A549 (cell line): ENCODE results near the gene PRAMEF12.

Experiments used
- CHD4 ChIP-seq: fragments of 200-600 bp; sonication (generic); IDR thresholded peaks from 2 replicates; pipeline ENCODE4 v1.6.1; 2016; ENCODE audit warnings: antibody characterized with exemption, mild to moderate bottlenecking, borderline replicate concordance
- EP300 ChIP-seq, 2 experiments: fragments of >200 bp; sonication (Bioruptor Twin); formaldehyde crosslinking; IDR thresholded peaks; 2 replicates in 1 of 2; 3 replicates in 1 of 2; pipeline ENCODE4 v1.6.1; 2016 to 2017
- ESRRA ChIP-seq: fragments of 150-350 bp; IDR thresholded peaks from 2 replicates; pipeline ENCODE4 v1.6.1; 2014; ENCODE audit warnings: mild to moderate bottlenecking, low read length, borderline replicate concordance
- MYC ChIP-seq: IDR thresholded peaks from 2 replicates; pipeline ENCODE4 v1.6.1; 2012; ENCODE audit warnings: mild to moderate bottlenecking, inconsistent platforms, low read length, improper control_type of control experiment, borderline replicate concordance
- RAD21 ChIP-seq, 2 experiments: fragments of >200 bp in 1 of 2; sonication (Bioruptor Twin) in 1 of 2; formaldehyde crosslinking in 1 of 2; IDR thresholded peaks in 1 of 2; conservative IDR thresholded peaks in 1 of 2; 2 replicates in 1 of 2; 3 replicates in 1 of 2; pipeline ENCODE4 v1.6.1; 2012 to 2018; ENCODE audit warnings: inconsistent platforms in 1 of 2
- ZNF302 ChIP-seq: fragments of 250-450 bp; sonication (Bioruptor Pico); IDR thresholded peaks from 2 replicates; pipeline ENCODE4 v1.9.0; 2021; ENCODE audit warnings: inconsistent platforms, mild to moderate bottlenecking, moderate library complexity
- ZSCAN20 ChIP-seq: fragments of 250-450 bp; sonication (Bioruptor Pico); IDR thresholded peaks from 2 replicates; pipeline ENCODE4 v1.8.0; 2022; ENCODE audit warnings: mild to moderate bottlenecking, moderate library complexity
- TF ChIP-seq, protein P1 (sequence below): fragments of >200 bp; sonication (Bioruptor Twin); formaldehyde crosslinking; IDR thresholded peaks from 3 replicates; pipeline ENCODE4 v1.5.1; 2016
- TF ChIP-seq, protein P2 (sequence below): fragments of 200-600 bp; sonication (generic); IDR thresholded peaks from 2 replicates; pipeline ENCODE4 v1.6.1; 2016; ENCODE audit warnings: antibody characterized with exemption, mild to moderate bottlenecking, moderate library complexity
- TF ChIP-seq, protein P3 (sequence below): fragments of 250-450 bp; sonication (Bioruptor Pico); IDR thresholded peaks from 2 replicates; pipeline ENCODE4 v1.5.0; 2021; ENCODE audit warnings: mild to moderate bottlenecking, moderate library complexity, borderline replicate concordance
- TF ChIP-seq, protein P4 (sequence below): fragments of 150-350 bp; IDR thresholded peaks from 2 replicates; pipeline ENCODE4 v1.6.1; 2014; ENCODE audit warnings: low read depth, mild to moderate bottlenecking, low read length
- TF ChIP-seq, protein P5 (sequence below): fragments of 450-650 bp; IDR thresholded peaks from 2 replicates; pipeline ENCODE4 v1.6.1; 2014; ENCODE audit warnings: antibody characterized with exemption

DNA sequence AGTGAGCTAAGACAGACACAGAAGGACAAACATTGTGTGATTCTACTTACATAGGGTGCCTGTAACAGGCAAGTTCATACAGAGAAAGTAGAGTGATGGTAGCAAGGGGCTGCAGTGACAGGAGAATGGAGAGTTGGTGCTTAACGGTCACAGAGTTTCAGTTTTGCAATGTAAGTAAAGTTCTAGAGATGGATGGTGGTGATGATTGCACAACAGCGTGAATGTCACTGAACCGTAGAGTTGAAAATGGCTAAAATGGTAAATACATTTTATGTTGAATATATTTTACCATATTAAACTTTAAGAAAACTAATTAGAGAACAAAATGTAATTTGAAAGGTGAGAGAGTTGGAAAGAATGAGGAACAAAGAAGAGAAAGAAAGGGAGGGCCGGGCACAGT lies 18.8 kb upstream of the PRAMEF12 start:
- TF ChIP-seq, protein P1, sequence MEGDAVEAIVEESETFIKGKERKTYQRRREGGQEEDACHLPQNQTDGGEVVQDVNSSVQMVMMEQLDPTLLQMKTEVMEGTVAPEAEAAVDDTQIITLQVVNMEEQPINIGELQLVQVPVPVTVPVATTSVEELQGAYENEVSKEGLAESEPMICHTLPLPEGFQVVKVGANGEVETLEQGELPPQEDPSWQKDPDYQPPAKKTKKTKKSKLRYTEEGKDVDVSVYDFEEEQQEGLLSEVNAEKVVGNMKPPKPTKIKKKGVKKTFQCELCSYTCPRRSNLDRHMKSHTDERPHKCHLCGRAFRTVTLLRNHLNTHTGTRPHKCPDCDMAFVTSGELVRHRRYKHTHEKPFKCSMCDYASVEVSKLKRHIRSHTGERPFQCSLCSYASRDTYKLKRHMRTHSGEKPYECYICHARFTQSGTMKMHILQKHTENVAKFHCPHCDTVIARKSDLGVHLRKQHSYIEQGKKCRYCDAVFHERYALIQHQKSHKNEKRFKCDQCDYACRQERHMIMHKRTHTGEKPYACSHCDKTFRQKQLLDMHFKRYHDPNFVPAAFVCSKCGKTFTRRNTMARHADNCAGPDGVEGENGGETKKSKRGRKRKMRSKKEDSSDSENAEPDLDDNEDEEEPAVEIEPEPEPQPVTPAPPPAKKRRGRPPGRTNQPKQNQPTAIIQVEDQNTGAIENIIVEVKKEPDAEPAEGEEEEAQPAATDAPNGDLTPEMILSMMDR: no peak
- no peak for TF ChIP-seq EP300 (IDR thresholded peaks at IDR 0.05)
- TF ChIP-seq, protein P2, sequence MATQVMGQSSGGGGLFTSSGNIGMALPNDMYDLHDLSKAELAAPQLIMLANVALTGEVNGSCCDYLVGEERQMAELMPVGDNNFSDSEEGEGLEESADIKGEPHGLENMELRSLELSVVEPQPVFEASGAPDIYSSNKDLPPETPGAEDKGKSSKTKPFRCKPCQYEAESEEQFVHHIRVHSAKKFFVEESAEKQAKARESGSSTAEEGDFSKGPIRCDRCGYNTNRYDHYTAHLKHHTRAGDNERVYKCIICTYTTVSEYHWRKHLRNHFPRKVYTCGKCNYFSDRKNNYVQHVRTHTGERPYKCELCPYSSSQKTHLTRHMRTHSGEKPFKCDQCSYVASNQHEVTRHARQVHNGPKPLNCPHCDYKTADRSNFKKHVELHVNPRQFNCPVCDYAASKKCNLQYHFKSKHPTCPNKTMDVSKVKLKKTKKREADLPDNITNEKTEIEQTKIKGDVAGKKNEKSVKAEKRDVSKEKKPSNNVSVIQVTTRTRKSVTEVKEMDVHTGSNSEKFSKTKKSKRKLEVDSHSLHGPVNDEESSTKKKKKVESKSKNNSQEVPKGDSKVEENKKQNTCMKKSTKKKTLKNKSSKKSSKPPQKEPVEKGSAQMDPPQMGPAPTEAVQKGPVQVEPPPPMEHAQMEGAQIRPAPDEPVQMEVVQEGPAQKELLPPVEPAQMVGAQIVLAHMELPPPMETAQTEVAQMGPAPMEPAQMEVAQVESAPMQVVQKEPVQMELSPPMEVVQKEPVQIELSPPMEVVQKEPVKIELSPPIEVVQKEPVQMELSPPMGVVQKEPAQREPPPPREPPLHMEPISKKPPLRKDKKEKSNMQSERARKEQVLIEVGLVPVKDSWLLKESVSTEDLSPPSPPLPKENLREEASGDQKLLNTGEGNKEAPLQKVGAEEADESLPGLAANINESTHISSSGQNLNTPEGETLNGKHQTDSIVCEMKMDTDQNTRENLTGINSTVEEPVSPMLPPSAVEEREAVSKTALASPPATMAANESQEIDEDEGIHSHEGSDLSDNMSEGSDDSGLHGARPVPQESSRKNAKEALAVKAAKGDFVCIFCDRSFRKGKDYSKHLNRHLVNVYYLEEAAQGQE: no peak
- TF ChIP-seq, protein P3, sequence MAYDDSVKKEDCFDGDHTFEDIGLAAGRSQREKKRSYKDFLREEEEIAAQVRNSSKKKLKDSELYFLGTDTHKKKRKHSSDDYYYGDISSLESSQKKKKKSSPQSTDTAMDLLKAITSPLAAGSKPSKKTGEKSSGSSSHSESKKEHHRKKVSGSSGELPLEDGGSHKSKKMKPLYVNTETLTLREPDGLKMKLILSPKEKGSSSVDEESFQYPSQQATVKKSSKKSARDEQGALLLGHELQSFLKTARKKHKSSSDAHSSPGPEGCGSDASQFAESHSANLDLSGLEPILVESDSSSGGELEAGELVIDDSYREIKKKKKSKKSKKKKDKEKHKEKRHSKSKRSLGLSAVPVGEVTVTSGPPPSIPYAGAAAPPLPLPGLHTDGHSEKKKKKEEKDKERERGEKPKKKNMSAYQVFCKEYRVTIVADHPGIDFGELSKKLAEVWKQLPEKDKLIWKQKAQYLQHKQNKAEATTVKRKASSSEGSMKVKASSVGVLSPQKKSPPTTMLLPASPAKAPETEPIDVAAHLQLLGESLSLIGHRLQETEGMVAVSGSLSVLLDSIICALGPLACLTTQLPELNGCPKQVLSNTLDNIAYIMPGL: no peak
- no peak for TF ChIP-seq ZNF302 (CRISPR knock-in tag)
- no peak for TF ChIP-seq ZSCAN20 (CRISPR knock-in tag)
- TF ChIP-seq, protein P4, sequence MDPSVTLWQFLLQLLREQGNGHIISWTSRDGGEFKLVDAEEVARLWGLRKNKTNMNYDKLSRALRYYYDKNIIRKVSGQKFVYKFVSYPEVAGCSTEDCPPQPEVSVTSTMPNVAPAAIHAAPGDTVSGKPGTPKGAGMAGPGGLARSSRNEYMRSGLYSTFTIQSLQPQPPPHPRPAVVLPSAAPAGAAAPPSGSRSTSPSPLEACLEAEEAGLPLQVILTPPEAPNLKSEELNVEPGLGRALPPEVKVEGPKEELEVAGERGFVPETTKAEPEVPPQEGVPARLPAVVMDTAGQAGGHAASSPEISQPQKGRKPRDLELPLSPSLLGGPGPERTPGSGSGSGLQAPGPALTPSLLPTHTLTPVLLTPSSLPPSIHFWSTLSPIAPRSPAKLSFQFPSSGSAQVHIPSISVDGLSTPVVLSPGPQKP: no peak
- no peak for TF ChIP-seq MYC
- TF ChIP-seq CHD4: no peak
- TF ChIP-seq RAD21 (conservative IDR thresholded peaks at IDR 0.05 in 1 of 2, IDR thresholded peaks at IDR 0.05 in 1 of 2): no peak
- no peak for TF ChIP-seq ESRRA
- TF ChIP-seq, protein P5, sequence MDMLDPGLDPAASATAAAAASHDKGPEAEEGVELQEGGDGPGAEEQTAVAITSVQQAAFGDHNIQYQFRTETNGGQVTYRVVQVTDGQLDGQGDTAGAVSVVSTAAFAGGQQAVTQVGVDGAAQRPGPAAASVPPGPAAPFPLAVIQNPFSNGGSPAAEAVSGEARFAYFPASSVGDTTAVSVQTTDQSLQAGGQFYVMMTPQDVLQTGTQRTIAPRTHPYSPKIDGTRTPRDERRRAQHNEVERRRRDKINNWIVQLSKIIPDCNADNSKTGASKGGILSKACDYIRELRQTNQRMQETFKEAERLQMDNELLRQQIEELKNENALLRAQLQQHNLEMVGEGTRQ: no peak
